HG02970 (cell line): Measurements from ENCODE around the gene CDH23.
"Not testable (repeated sequence)": the region's sequence is repeated elsewhere in the genome, so short reads cannot be mapped to it uniquely, and the experiment has no call there.

Experiments
- ATAC-seq: cut with Tn5 transposase; IDR thresholded peaks from one replicate; pipeline ENCODE4 v1.9.1; 2021; ENCODE audit warnings: mild to moderate bottlenecking, moderate library complexity, moderate number of reproducible peaks; ENCODE audit not compliant: unreplicated experiment, low FRiP score

The CDH23 gene

GRCh38 chr10:71847418-71847817 lies 450.7 kb downstream of the CDH23 start:
- ATAC-seq: no peak

- no peak for ATAC-seq
Measured at GRCh38 chr10:71848325-71849275, 451.9 kb downstream of the CDH23 start.

- no peak for ATAC-seq
Measured at GRCh38 chr10:71849461-71849908, 452.8 kb downstream of the CDH23 start.

- no peak for ATAC-seq
Measured at GRCh38 chr10:71850021-71850742, 453.5 kb downstream of the CDH23 start.

- ATAC-seq: peak; percentile 91
Measured at GRCh38 chr10:71850743-71851464, 454.2 kb downstream of the CDH23 start, which contains the start of gene PSAP. Gene PSAP, minus strand, starts transcription at chr10:71851251. Its CDS starts 30 bp downstream, at chr10:71851221.

- not testable (repeated sequence) for ATAC-seq
Measured at GRCh38 chr10:71851465-71852095, 454.9 kb downstream of the CDH23 start.

GRCh38 chr10:71852355-71852937 lies 455.7 kb downstream of the CDH23 start:
- ATAC-seq: no peak

GRCh38 chr10:71854031-71854430 lies 457.3 kb downstream of the CDH23 start:
- ATAC-seq: no peak

GRCh38 chr10:71856619-71857018 lies 459.9 kb downstream of the CDH23 start:
- no peak for ATAC-seq

- no peak for ATAC-seq
Measured at GRCh38 chr10:71857934-71858890, 461.5 kb downstream of the CDH23 start.

GRCh38 chr10:71860243-71861029 lies 463.7 kb downstream of the CDH23 start:
- ATAC-seq: no peak

GRCh38 chr10:71863203-71863602 lies 466.5 kb downstream of the CDH23 start:
- no peak for ATAC-seq

- no peak for ATAC-seq
Measured at GRCh38 chr10:71864911-71865361, 468.2 kb downstream of the CDH23 start.
